GM18508 (cell line): ENCODE results near the gene DQX1.

Experiments used
- ATAC-seq: cut with Tn5 transposase; IDR thresholded peaks from one replicate; pipeline ENCODE4 v1.9.1; 2021; ENCODE audit warnings: moderate number of reproducible peaks; ENCODE audit not compliant: insufficient read depth, unreplicated experiment

Gene DQX1

DNA sequence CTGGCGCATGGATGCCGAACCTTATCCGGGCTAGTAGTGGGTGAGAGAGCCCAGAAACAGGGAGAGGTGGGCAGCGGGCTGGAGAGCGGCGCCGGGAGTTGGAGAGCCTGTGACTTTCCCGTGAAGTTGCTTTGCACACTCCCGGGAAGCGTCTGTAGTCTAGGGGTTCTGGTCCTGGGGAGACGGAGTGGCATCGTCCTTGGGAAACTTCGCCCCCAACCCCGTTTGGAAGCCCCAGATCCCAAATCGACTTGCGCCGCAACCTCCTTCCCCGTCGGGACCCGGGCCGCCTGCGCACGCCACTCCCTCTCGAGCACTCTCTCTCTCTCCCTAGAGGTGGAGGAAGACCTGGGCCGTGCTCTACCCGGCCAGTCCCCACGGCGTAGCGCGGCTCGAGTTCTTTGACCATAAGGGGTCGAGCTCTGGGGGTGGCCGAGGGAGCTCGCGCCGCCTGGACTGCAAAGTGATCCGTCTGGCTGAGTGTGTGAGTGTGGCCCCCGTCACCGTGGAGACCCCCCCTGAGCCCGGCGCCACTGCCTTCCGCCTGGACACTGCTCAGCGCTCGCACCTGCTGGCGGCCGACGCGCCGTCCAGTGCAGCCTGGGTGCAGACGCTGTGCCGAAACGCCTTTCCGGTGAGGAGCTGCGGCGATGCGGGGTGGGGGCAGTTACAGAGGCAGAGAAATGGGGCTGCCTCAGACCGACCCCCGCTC, 28.9 kb upstream of the DQX1 start:
- ATAC-seq, result no peak

DNA sequence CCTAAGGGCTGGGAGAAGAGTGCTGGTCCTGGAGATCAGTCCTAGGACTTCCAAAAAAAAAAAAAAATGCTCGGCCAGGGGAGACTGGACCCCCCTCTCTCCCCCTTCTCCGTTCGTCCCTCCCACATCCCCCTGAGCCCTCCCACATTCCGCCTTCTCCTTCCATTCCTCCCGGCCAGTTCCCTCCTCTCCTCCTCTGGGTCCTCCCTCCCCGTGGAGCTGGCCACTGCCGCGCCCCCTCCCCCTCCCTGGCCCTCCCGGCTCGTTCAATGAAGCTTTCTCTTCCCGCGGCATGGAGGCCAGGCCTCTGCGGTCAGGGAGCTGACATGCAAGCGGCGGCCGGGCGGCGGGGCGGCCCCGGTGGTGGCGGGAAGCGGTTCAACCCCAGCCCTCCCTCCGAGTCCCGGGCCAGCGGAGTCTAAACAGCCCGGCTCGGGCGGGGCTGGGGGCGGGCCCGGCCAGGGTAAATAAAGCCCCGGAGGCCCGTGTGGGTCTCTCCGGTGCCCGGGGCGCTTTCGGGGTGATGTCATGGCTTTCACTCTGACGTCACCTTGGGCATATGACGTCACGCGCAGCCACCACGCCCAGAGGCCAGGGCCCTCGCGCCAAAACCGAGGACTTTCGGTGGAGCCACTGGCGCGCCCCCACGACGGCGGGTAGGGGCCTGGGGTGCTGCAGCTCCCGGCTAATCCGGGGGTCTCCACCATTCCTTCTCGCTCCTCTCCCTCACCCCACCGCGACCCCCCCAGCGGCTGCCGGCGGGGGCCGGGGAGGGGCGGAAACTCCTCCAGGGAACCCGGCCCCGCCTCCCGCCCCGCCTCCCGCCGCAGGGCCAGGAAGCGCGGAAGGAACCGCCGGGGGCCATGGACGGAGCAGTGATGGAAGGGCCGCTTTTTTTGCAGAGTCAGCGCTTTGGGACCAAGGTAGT, 28.1 kb upstream of the DQX1 start, which contains the start of the genes DOK1 and LOXL3:
Gene DOK1, plus strand, starts transcription at position 829 of the 928 bp plus-strand sequence. Its CDS starts 35 bp downstream, at position 864.
Gene LOXL3, minus strand, starts transcription at position 51 of the 928 bp plus-strand sequence. CDS start 1,308 bp downstream, outside the sequence.
- ATAC-seq, result no peak

DNA sequence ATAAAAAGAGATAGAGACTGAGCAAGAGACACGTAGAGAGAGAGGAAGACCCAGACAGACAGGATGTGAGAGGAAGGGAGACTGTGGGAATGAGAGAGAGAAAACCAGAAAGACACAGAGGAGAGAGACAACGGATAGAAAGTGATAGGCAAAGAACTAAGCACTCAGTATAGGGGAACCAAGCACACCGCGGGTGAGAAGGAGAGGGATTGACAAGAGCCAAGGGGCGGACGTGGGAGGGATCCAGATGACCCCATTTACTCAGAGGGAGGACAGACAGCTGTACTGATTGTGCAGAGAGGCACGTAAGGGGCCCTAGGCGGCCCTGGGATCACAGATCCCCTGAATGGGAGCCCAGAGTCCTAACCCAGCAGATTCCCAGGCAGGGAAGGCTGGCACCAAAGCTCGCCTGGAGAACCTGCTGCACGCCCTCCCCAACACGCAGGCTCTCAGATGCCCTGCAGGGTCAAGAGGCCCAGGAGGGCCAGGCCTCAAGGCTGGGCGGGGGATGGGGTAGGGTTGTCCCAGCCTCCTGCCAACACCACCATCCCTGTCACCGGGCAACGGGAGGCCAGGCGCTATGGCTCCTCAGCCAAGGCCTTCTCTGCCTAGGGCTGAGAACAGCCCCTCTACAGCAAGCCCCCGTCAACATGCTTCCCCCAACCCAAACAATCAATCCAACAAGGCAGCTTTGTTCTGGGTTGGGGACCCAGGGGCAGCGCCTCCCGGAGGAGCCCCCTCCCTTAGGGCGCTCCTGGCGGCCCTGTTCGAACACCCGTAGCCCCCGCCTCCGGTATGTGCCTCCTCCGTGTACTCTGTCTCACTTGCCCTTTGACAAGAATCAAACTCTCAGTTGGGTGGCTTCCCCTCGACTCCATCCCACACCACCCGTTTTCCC, 27.1 kb upstream of the DQX1 start:
- no peak for ATAC-seq

DNA sequence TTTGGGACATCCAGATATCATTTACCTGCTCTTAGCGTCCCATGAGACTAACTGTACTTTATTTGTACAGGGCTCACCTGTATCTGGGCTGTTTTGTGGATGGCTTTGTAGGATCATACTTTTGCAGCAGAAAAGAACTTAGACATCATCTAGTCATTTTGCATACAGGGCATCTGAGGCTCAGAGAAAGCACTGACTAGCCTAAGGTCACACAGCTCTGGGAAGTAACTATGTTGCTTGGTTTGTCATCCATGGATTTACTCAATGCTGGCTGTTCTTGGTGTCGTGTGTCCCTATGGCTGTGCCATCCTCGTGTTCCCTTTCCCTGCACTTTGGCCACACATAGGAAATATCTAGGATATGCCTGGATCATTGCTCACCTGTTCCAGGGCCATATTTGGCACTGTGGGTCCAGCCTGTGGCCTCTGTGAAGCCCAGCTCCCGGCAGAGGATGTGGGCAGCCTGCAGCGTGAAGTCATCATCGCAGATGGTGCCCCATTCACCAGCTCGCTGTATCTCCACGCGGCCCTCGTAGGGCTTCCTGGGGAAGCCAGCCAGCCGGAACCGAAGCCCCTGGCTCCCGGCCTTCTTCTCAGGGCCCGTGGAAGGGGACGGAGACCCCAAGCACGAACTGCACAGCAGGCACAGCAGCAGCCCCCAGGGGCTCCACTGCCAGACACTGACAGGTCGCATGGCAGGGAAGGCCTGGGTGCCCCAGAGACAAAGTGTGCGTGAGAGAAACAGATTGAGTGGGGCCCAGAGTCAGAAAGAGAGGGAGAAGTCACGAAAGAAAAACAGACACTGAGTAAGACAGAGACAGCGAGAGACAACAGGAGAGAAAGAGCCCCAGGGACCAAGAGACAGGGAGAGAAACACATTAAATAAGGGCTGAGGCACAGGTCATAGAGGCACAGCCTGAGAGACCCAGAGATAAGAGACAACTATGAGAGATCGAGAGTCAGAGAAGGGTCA, 26.2 kb upstream of the DQX1 start:
- ATAC-seq, result no peak

DNA sequence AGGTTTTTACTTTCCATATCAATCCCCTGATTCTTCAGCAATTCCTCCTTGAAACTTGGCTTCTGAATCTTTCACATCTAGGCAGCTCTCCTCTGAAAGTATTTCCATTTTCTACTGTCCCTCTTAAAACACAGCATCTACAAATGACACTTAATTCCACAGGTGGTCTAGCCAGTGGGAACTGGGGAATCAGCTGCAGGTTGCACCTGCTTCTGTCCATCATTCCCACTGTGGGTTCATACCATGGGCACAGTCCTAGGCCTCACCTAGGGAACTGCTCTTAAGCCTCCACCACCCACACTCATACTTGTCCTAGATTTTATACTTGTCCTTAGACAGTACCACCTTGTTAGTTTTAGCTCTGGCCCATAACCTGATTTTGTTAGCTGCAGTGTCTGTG, 25.5 kb upstream of the DQX1 start:
- no peak for ATAC-seq

DNA sequence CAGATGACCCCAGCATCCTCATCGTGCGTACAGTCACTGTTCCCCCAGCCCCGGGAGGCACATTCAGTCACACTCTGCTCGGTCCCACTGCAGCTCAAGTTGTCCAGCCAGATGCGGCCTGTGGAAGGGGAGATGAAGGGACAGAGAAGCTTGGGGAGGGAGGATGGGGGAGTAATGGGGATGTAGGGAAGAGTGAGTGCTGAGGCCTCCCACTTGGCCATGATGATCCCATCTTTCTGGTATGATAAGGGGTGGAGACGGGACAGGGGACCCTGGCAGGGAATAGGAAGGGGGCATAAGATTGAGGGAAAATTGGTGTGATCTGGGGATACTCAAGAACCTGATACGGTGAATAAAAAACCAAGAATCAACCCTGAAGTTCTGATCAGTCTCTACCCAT, 24.2 kb upstream of the DQX1 start:
- no peak for ATAC-seq

DNA sequence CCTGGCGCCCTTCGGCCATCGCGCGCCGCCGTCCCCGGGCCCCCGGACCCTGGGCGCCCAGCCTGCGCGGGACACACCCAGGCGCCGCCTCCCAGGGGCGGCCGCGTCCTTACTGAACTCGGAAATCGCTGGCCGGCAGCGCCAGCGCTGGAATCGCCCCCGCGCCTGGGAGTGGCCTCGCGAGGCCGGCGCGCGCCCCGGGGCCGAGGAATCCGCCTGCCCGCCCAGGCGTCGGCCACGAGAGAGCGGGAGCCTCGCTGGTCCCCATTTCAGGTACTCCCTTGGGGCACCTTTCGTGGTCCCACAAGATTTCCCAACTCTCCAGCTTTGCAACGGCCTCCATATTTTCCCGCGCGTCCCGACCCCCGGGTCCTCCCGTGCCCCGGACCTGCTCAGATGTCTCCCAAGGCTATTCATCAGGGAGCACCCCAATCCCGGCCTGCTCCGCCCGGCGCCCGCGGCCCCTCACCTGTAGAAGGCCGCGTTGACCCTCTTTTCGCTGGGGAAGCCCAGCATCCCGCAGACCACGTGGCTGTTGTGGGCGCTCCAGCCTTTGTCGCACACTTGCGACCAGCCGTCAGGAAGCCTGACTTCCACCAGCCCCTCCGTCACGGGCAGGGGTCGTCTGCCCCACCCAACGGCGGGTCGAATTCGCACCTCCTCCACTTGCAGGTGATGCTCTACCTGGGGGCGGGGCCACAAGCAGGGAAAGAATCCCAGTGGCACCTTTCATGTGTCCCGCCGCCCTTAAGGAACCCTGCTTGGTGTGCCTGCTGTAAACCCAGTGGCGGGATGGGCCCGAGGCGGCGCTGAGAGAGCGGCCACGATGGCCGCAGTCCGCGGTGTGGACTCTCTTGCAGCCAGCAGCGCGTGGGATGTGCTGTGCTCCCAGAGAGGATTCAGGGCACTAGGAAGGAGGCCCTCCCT, 23.1 kb upstream of the DQX1 start:
- no peak for ATAC-seq

DNA sequence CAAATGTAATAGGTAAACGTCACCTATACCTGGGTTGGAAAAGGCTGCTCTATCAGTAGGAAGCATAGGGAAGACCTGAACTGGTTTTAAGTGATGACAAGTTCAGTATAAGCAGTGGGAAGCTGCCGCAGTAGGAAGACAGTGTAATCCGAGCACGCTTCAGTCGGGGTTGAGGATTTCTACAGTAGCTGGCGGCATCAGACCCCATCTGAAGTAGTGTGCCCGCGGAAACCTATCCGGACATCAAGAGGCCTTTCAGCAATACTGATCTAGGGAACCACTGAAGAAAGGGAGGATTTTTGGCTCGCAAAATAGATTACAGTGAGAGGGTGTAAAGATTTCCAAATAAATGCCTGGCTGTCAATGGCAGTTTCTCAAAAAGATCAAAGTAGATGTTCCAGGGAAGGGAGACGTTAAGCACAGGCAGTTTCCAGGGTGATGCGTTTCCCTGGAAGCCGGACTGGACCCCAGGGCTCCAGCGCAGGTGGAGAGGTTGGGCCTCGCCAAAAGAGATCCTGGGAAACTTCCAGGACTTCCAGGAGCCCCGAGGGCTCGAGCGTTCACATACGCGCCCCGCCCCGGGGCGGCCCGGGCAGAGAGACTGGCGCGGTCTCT, 22.4 kb upstream of the DQX1 start:
- ATAC-seq, result no peak

DNA sequence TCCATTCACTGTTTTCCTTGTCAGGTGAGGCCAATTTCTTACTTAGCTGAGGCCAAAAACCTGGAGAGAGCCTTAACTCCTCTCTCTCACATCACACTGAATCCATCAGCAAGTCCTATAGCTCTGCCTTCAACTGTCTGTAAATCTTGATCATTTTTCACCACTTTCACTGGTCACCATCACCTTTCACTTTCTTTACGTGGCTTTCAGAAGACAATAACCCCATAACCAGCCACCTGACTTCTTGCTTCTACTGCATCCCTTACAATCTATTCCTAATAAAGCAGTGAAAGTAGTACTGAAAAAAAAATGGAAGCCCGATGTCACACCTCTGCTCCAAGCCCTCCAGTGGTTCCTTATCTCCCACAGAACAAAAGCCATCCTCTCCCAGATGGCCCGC, 20.0 kb upstream of the DQX1 start:
- ATAC-seq, result no peak

DNA sequence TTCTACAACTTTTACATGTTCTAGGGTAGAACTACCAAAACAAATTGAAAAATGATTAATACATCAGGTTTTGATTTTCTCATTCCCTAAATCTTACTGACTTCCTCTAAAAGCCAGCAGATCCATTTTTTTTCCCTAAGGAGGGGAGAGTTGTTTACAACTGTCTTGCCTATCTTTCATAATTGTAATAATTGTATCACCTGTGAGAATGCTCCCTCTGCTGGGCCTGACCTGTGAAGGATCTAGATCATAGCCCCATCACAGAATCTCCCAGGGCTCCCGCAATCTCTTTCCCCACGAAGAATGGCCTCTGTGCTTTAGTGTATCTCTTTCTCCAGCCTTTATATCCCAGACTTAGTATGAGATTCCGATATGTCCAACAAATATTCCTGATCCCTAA, 18.6 kb upstream of the DQX1 start:
- no peak for ATAC-seq

DNA sequence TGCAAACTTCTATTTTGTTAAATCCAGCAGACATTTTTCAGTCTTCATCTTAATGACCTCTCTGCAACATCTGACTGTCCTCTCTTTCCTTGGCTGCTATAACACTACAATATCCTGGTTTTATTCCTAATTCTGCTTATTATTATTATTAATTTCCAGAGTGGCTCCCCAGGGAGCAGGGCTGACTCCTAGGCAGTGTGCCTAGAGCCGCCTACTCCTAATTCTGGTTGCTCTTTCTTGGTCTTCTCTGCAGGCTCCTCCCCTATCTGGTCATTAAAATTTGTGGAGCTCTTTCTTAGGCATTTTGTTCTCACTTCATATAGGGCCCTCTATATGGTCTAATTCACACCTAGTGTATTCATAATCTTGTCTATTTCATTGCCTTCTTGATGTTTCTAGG, 16.9 kb upstream of the DQX1 start:
- no peak for ATAC-seq

DNA sequence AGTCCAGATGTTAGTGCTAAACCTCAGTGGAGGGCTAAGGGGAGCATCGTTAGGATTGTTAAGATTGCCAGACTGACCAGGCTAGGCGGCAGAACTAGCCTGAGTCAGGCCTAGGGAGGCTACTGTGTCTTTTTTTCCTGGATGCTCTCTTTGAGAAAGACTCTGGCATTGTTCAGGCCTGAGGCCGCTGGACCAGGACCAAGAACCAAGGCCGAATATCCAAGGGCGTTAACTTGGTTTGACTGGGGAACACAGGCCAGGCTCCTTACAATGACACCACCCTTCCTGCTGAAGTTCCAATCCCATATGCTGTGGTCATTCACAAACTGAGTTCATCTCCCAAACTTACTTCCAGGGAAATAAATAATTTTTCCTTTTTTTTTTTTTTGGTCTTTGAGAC, 14.3 kb upstream of the DQX1 start:
- no peak for ATAC-seq

DNA sequence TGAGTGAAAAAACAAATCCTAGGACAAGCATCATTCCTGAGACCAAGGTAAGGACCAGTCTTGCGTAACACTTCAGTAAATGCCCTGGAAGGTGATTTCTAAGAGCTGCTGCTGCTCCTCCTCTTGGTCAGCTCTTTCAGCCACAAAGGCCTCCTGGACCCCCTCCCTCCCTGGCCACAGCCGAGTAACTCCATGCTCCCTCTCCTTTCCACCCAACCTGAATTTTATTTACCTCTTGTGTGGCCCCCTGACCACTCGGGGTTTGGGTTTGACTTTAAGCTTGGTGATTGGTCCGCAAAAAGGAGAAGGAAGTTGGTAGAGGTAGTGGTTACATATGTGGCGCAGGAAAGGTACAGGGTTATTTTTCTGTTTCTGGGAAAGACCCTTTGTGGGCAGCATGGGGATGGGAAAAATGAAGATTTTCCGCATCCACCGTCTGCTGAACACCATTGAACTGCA, 12.9 kb upstream of the DQX1 start:
- no peak for ATAC-seq

DNA sequence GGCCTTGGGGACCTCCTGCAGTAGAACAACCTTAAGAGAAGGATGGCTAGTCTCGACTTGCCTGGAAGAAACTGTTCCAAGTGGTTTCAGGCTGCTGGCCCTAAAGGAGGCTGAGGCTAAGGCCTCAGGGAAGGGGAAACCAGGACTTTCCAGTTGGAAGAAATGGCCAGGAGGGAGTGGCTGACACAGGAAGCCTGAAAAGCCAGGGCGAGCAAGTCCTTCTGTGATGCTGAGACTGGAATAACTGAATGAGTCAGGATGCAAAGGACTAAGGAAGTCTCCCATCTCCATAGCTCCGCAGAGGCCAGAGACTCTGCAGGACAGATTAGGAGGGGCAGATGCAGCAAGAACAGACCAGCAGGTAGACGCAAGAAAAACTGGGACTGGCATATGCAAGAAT, 11.1 kb upstream of the DQX1 start:
- no peak for ATAC-seq

DNA sequence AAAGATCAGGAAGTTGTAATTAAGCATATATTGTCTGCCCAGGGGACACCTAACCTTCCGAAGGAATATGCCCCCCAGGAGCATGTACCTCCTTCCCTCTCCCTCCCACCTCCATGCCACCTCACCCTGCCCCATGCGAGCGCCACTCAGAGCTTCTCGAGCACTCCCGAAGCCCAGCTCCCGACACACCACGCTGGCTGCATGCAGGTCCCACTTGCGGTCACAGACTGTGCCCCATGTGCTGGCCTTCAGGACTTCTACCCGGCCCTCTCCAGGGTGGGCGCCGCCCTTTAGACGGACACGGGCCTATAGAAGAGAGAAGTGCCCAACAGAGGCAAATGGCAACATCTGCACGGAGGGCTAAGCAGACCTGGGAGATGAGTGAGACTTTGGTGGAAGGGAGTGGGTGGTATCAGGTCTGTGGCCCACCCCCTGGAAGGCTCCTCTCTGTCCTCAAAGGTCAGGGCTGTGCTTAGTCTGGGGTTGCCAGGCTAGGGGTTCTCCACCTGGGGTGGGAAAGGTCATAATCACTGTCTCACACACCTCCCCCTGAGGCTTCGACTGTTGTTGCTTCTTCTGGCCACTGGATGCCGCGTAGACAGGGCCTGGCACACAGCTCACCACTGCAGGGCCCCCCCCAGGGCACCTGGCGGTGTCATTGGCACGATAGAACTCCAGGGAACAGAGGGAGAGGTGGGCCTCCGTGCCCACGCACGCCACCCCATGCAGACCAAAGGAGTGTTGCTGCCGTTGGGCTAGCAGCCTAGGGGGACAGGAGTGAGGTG, 10.3 kb upstream of the DQX1 start:
- no peak for ATAC-seq

DNA sequence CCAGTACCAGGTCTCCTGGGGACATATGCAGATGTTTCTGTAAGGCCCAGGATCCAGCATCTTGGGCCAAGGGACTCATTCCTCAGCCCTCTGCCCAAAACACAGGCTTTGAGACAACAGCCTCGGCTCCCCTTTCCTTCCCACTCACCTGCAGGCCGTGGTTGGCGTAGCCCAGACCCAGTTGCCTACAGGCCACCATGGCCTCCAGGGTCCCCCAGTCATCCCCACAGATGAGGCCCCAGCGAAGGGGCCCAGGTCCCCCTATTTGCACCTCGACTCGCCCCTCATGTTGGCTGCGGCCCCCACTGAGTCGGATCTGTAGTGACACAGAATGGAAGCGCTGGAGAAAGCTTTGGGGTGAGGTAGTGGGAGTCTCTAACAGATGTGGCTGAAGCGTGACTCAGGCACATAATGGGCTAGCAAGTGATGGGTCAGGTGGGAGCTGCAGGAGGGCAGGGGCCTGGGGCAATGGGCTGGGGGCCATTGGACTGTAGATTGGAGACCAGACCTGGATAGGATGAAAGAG, 9.5 kb upstream of the DQX1 start:
- ATAC-seq, result no peak

DNA sequence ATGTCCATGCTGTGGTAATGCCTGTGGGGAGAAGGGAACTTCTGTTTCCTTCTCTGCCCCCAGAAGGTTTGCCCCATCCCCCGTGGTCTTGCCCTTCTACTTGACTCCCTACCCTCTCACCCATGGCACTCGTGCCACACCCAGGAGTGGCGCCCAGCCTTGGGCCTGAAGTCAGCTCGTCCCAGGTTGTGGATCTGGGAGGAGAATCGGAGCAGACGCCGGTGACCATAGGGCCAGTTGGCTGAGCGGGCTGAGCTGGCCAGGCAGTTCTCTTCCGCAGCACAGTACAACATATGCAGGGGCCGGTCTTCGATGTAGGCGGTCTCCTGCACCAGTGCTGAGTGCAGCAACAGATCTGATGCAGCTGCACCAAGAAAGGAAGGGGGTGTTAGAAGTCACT, 8.4 kb upstream of the DQX1 start:
- ATAC-seq, result no peak
